Measurements from ENCODE around the gene STAB1.

STAB1 gene

GRCh38 chr3:52520716-52521487, 25.8 kb downstream of the STAB1 start:
- no peak for TF ChIP-seq CTCF (IDR thresholded peaks at IDR 0.05; ENCODE audit: low read depth, low read length, missing control alignments)
- in situ Hi-C loops (cut with HindIII; ENCODE audit: low sequenced_read_pairs) = no loop called here
- DNase-seq (ENCODE audit: low read depth) = no peak
- no peak overlapping the region for H3K4me3 ChIP-seq (ENCODE audit: low read depth, low read length)

- TF ChIP-seq CTCF (IDR thresholded peaks at IDR 0.05; ENCODE audit: low read depth, low read length, missing control alignments) = no peak
- DNase-seq (ENCODE audit: low read depth) = no peak
- in situ Hi-C loops (cut with HindIII; ENCODE audit: low sequenced_read_pairs) = no loop called here
- no peak overlapping the region for H3K4me3 ChIP-seq (ENCODE audit: low read depth, low read length)
Measured at GRCh38 chr3:52521488-52521824, 26.3 kb downstream of the STAB1 start.

- DNase-seq (ENCODE audit: low read depth) = no peak
- in situ Hi-C loops (cut with HindIII; ENCODE audit: low sequenced_read_pairs) = no loop called here
- no peak for TF ChIP-seq CTCF (IDR thresholded peaks at IDR 0.05; ENCODE audit: low read depth, low read length, missing control alignments)
- no peak overlapping the region for H3K4me3 ChIP-seq (ENCODE audit: low read depth, low read length)
Measured at GRCh38 chr3:52521881-52522650, 26.9 kb downstream of the STAB1 start.

GRCh38 chr3:52522651-52523251, 27.6 kb downstream of the STAB1 start:
- TF ChIP-seq CTCF (IDR thresholded peaks at IDR 0.05; ENCODE audit: low read depth, low read length, missing control alignments) = no peak
- in situ Hi-C loops (cut with HindIII; ENCODE audit: low sequenced_read_pairs) = no loop called here
- no peak overlapping the region for H3K4me3 ChIP-seq (ENCODE audit: low read depth, low read length)
- no peak for DNase-seq (ENCODE audit: low read depth)

- in situ Hi-C loops (cut with HindIII; ENCODE audit: low sequenced_read_pairs) = no loop called here
- no peak for TF ChIP-seq CTCF (IDR thresholded peaks at IDR 0.05; ENCODE audit: low read depth, low read length, missing control alignments)
- DNase-seq (ENCODE audit: low read depth) = no peak
- H3K4me3 ChIP-seq (ENCODE audit: low read depth, low read length) = no peak overlapping the region
Measured at GRCh38 chr3:52523386-52524257, 28.5 kb downstream of the STAB1 start.

GRCh38 chr3:52524258-52524751, 29.2 kb downstream of the STAB1 start:
- no peak for DNase-seq (ENCODE audit: low read depth)
- H3K4me3 ChIP-seq (ENCODE audit: low read depth, low read length) = no peak overlapping the region
- in situ Hi-C loops (cut with HindIII; ENCODE audit: low sequenced_read_pairs) = no loop called here
- no peak for TF ChIP-seq CTCF (IDR thresholded peaks at IDR 0.05; ENCODE audit: low read depth, low read length, missing control alignments)
